Cardiac muscle cell (in vitro differentiated cells and primary cell): ENCODE measurements around the gene GALNT9. TPM values are rescaled to one million over a fixed set of nuclear protein-coding genes. Genes with fewer than 3 reads are reported as not detected.

ENCODE experiments used
- DNase-seq, 2 donors: peaks; one replicate each; pipeline versions ENCODE4 v3.0.0 to v3.0.0-alpha.2; 2010 to 2017; ENCODE audit warnings: low read depth in 1 of 2, low spot score in 1 of 2
- H3K27ac ChIP-seq: fragments of 200-600 bp; sonication (generic); 2 replicates; pipeline ENCODE4 v1.5.1; 2016
- H3K27me3 ChIP-seq: fragments of 200-600 bp; sonication (generic); 2 replicates; pipeline ENCODE4 v1.6.0; 2016; ENCODE audit warnings: control low read depth
- H3K36me3 ChIP-seq: fragments of 200-600 bp; sonication (generic); 2 replicates; pipeline ENCODE4 v1.5.1; 2016; ENCODE audit warnings: control low read depth
- H3K4me1 ChIP-seq: fragments of 200-600 bp; sonication (generic); 2 replicates; pipeline ENCODE4 v1.8.1; 2017; ENCODE audit warnings: low read depth, mild to moderate bottlenecking, mixed run types
- H3K4me3 ChIP-seq: fragments of 200-600 bp; sonication (generic); 2 replicates; pipeline ENCODE4 v1.5.1; 2016; ENCODE audit warnings: mild to moderate bottlenecking
- H3K9me3 ChIP-seq: fragments of 200-600 bp; sonication (generic); 2 replicates; pipeline ENCODE4 v1.5.1; 2017; ENCODE audit warnings: low read depth, mild to moderate bottlenecking, control low read depth
- CTCF ChIP-seq: IDR thresholded peaks from 2 replicates; pipeline ENCODE4 v1.5.1; 2012; ENCODE audit warnings: low read depth, mild to moderate bottlenecking, low read length
- polyA plus RNA-seq: library from polyadenylated mRNA; unstranded; fragments of >200 nt; fragmentation: Nextera tagmentation; extraction: Ambion mirVana; gene quantifications from 2 replicates; pipeline ENCODE4 v1.2.1, GENCODE V29; 2016
- total RNA-seq: library from RNA; depleted of rRNA; stranded (reverse); fragments of >200 nt; gene quantifications from 2 replicates; pipeline ENCODE4 v1.2.3, GENCODE V29; 2016

The GALNT9 gene
- total and polyA plus RNA-seq, 2 experiments from 2014 or later = 0.42 to 0.45 TPM

- Histone ChIP-seq H3K9me3 (no peaks in the 10 kb centered on the region), H3K4me3 (no peak overlapping the region), H3K27ac (no peak overlapping the region), H3K36me3 (no peaks in the 10 kb centered on the region), H3K4me1 (no peaks in the 10 kb centered on the region), H3K27me3 (peaks cover 18% of the 10 kb centered on the region)
- no peak for DNase-seq
- TF ChIP-seq CTCF = no peak
Observed at GRCh38 chr12:132281038-132281437, 48.4 kb downstream of the GALNT9 start.

GRCh38 chr12:132280406-132280805 lies 49.0 kb downstream of the GALNT9 start:
- Histone ChIP-seq H3K4me1 (no peaks in the 10 kb centered on the region), H3K27ac (no peak overlapping the region), H3K9me3 (no peaks in the 10 kb centered on the region), H3K4me3 (no peak overlapping the region), H3K36me3 (no peaks in the 10 kb centered on the region), H3K27me3 (peaks cover 11% of the 10 kb centered on the region)
- no peak for TF ChIP-seq CTCF
- DNase-seq = no peak

GRCh38 chr12:132279930-132280329 lies 49.5 kb downstream of the GALNT9 start:
- Histone ChIP-seq H3K27me3 (peaks cover 7% of the 10 kb centered on the region), H3K4me1 (no peaks in the 10 kb centered on the region), H3K36me3 (no peaks in the 10 kb centered on the region), H3K27ac (no peak overlapping the region), H3K4me3 (no peak overlapping the region), H3K9me3 (no peaks in the 10 kb centered on the region)
- TF ChIP-seq CTCF = no peak
- no peak for DNase-seq

- no peaks in the 10 kb centered on the region for H3K4me1 ChIP-seq
- peak in 1 of 2 donors; percentile 58 for DNase-seq
- no peak overlapping the region for H3K27ac ChIP-seq
- no peaks in the 10 kb centered on the region for H3K9me3 ChIP-seq
- no peak for TF ChIP-seq CTCF
- no peaks in the 10 kb centered on the region for H3K36me3 ChIP-seq
- H3K27me3 ChIP-seq = peaks cover under 1% of the 10 kb centered on the region
- H3K4me3 ChIP-seq = no peak overlapping the region
Observed at GRCh38 chr12:132279184-132279889, 50.1 kb downstream of the GALNT9 start.

GRCh38 chr12:132278401-132279183 lies 50.8 kb downstream of the GALNT9 start:
- no peak for DNase-seq

More at GRCh38 chr12:132278401-132279183, 50.8 kb downstream of the GALNT9 start:
- H3K27ac ChIP-seq = no peak overlapping the region
- no peak overlapping the region for H3K4me3 ChIP-seq
- H3K27me3 ChIP-seq = no peaks in the 10 kb centered on the region
- H3K36me3 ChIP-seq = no peaks in the 10 kb centered on the region
- TF ChIP-seq CTCF = no peak
- H3K4me1 ChIP-seq = no peaks in the 10 kb centered on the region
- H3K9me3 ChIP-seq = no peaks in the 10 kb centered on the region
